KMS-11 (cell line): Measurements from ENCODE around the gene TRRAP.

ENCODE experiments used
- H2AFZ ChIP-seq: fragments of 200-600 bp; sonication (generic); 2 replicates; pipeline ENCODE4 v1.6.1; 2016; ENCODE audit warnings: antibody characterized with exemption, mixed run types, low read depth
- H3K27ac ChIP-seq: fragments of 200-600 bp; sonication (generic); 2 replicates; pipeline ENCODE4 v1.6.1; 2016; ENCODE audit warnings: mild to moderate bottlenecking, mixed run types
- H3K27me3 ChIP-seq: fragments of 200-600 bp; sonication (generic); 2 replicates; pipeline ENCODE4 v1.6.1; 2017; ENCODE audit warnings: mild to moderate bottlenecking, low read depth, mixed run types, moderate library complexity; ENCODE audit not compliant: insufficient read depth
- H3K36me3 ChIP-seq: fragments of 200-600 bp; sonication (generic); 2 replicates; pipeline ENCODE4 v1.6.1; 2017; ENCODE audit warnings: mild to moderate bottlenecking, mixed run types; ENCODE audit not compliant: insufficient read depth
- H3K4me1 ChIP-seq: fragments of 200-600 bp; sonication (generic); 2 replicates; pipeline ENCODE4 v1.6.1; 2016; ENCODE audit warnings: mild to moderate bottlenecking, low read depth, mixed run types; ENCODE audit not compliant: poor library complexity, severe bottlenecking
- H3K4me2 ChIP-seq: fragments of 200-600 bp; sonication (generic); 2 replicates; pipeline ENCODE4 v1.7.0; 2016; ENCODE audit warnings: mild to moderate bottlenecking, mixed run types
- H3K4me3 ChIP-seq: fragments of 200-600 bp; sonication (generic); IDR thresholded peaks from 2 replicates; pipeline ENCODE4 v1.6.1; 2017; ENCODE audit warnings: low read depth, low read length, mixed read lengths; ENCODE audit not compliant: insufficient read depth
- H3K79me2 ChIP-seq: fragments of 200-600 bp; sonication (generic); 2 replicates; pipeline ENCODE4 v1.6.1; 2016; ENCODE audit warnings: low read depth, mixed run types; ENCODE audit not compliant: insufficient read depth
- H3K9ac ChIP-seq: fragments of 200-600 bp; sonication (generic); 2 replicates; pipeline ENCODE4 v1.6.1; 2016; ENCODE audit warnings: mild to moderate bottlenecking, mixed run types
- H4K20me1 ChIP-seq: fragments of 200-600 bp; sonication (generic); 2 replicates; pipeline ENCODE4 v1.6.1; 2016; ENCODE audit warnings: mild to moderate bottlenecking, mixed run types; ENCODE audit not compliant: insufficient read depth
- CTCF ChIP-seq: fragments of 200-600 bp; sonication (generic); conservative IDR thresholded peaks from 2 replicates; pipeline ENCODE4 v1.6.1; 2017; ENCODE audit warnings: low read depth, mild to moderate bottlenecking, antibody characterized with exemption, low read length, moderate library complexity, mixed read lengths

Gene TRRAP

DNA sequence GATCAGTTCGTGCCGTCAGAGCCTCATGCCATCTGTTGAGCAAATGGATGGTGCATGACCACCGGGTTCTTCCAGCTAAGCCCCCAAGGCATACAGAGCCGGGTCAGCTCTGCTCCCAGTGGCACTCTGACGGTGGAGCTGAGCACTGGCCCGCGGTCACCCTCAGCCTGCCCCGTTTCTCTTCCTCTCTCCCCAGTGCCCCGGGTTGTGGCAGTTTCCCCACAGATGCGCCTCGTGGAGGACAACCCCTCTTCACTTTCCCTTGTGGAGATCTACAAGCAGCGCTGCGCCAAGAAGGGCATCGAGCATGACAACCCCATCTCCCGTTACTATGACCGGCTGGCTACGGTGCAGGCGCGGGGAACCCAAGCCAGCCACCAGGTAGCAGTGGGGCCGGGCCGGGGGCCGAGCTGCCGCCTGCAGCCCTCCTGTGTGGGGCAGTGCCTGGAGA lies 129.9 kb downstream of the TRRAP start:
- peaks cover 25% of the 10 kb centered on the region; the same call in 1 of the 2 replicates for H3K36me3 ChIP-seq
- no peak for TF ChIP-seq CTCF
- H3K79me2 ChIP-seq = no peaks in the 10 kb centered on the region; the same call in 1 of the 2 replicates
- H3K4me2 ChIP-seq = no peak overlapping the region
- no peak overlapping the region for H3K4me3 ChIP-seq
- H3K27ac ChIP-seq = no peak overlapping the region
- no peaks in the 10 kb centered on the region for H4K20me1 ChIP-seq
- H3K27me3 ChIP-seq = no peaks in the 10 kb centered on the region
- no peak overlapping the region for H3K9ac ChIP-seq
- H3K4me1 ChIP-seq = no peaks in the 10 kb centered on the region
- no peak overlapping the region for H2AFZ ChIP-seq

- no peak overlapping the region for H2AFZ ChIP-seq
Measured at GRCh38 chr7:99008921-99009530, 130.7 kb downstream of the TRRAP start.

DNA sequence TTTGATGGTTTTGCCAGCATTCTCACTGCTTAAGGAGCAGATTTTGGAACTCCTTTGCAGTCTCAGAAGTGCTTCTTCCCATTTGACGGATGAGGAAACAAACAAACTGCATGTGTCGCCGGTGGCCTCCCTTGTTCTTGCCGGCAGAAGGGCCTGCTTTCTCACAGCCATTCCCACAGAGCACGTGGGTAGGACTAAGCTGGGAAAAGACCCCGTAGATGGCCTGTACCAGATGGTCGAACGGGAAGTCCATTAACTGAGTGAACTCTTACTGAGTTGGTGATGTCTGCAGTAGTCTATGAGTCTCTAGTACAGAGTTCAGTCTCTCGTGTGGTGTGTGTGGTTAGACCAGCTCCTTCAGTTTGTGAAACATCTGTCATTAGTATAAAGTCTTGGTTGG lies 131.9 kb downstream of the TRRAP start:
- TF ChIP-seq CTCF = no peak
- Histone ChIP-seq H3K27me3 (no peaks in the 10 kb centered on the region), H3K9ac (no peak overlapping the region), H3K79me2 (no peaks in the 10 kb centered on the region), H3K4me3 (no peak overlapping the region), H3K4me2 (no peak overlapping the region), H2AFZ (no peak overlapping the region), H3K4me1 (no peaks in the 10 kb centered on the region), H3K27ac (no peak overlapping the region), H4K20me1 (no peaks in the 10 kb centered on the region), H3K36me3 (peaks cover 25% of the 10 kb centered on the region; the same call in 1 of the 2 replicates)

More at GRCh38 chr7:99008921-99009530, 130.7 kb downstream of the TRRAP start:
- Histone ChIP-seq H3K27me3 (no peaks in the 10 kb centered on the region), H3K4me2 (no peak overlapping the region), H3K4me1 (no peaks in the 10 kb centered on the region), H3K4me3 (no peak overlapping the region), H3K79me2 (no peaks in the 10 kb centered on the region; the same call in 1 of the 2 replicates), H4K20me1 (no peaks in the 10 kb centered on the region), H3K27ac (no peak overlapping the region), H3K9ac (no peak overlapping the region), H3K36me3 (peaks cover 25% of the 10 kb centered on the region; the same call in 1 of the 2 replicates)
- TF ChIP-seq CTCF = no peak

- H3K4me1 ChIP-seq = no peaks in the 10 kb centered on the region
- H3K79me2 ChIP-seq = no peaks in the 10 kb centered on the region; the same call in 1 of the 2 replicates
- no peak for TF ChIP-seq CTCF
- no peak overlapping the region for H2AFZ ChIP-seq
- no peak overlapping the region for H3K27ac ChIP-seq
- H3K9ac ChIP-seq = no peak overlapping the region
- peaks cover 21% of the 10 kb centered on the region; the same call in 1 of the 2 replicates for H3K36me3 ChIP-seq
- no peaks in the 10 kb centered on the region for H3K27me3 ChIP-seq
- no peak overlapping the region for H3K4me2 ChIP-seq
- no peak overlapping the region for H3K4me3 ChIP-seq
- H4K20me1 ChIP-seq = no peaks in the 10 kb centered on the region
Measured at GRCh38 chr7:99011341-99011705, 133.0 kb downstream of the TRRAP start.
